SK-N-SH (cell line): ENCODE data around the gene SEPHS2. TPM values are rescaled to one million over a fixed set of nuclear protein-coding genes. Genes with fewer than 3 reads are reported as not detected.

Experiments
- CTCF ChIA-PET: fragments of 300-600, 350-600 bp; formaldehyde crosslinking; extraction: SDS; loops from one replicate; lab custom pipeline; 2021; lab: Yijun Ruan, JAX
- POLR2A ChIA-PET: fragments of 350-600 bp; sonication (Branson Sonifier 250); formaldehyde crosslinking; extraction: SDS; loops from one replicate; lab custom pipeline; 2020; ENCODE audit warnings: antibody characterized with exemption, inconsistent platforms; lab: Yijun Ruan, JAX
- DNase-seq: peaks from one replicate; pipeline ENCODE4 v3.0.0; 2012
- H2AFZ ChIP-seq: fragments of 200-600 bp; sonication (generic); 2 replicates; pipeline ENCODE4 v1.8.1; 2016; ENCODE audit warnings: antibody characterized with exemption, mild to moderate bottlenecking, low read depth
- H3F3A ChIP-seq: fragments of 200-600 bp; sonication (generic); replicated peaks from 2 replicates; pipeline ENCODE3; 2016; ENCODE audit warnings: antibody characterized with exemption, mild to moderate bottlenecking; ENCODE audit not compliant: insufficient read depth
- H3K27ac ChIP-seq, 2 experiments: fragments of 200-500 bp in 1 of 2; fragments of 200-600 bp in 1 of 2; sonication (Bioruptor generic) in 1 of 2; sonication (generic), shearing (Covaris generic) in 1 of 2; 2 replicates each; pipeline versions ENCODE4 v1.5.1 to v1.6.1; 2014 to 2016; ENCODE audit warnings: low read depth in 2 of 2, inconsistent platforms in 1 of 2, low read length in 1 of 2, mild to moderate bottlenecking in 1 of 2, mixed read lengths in 1 of 2
- H3K27me3 ChIP-seq: fragments of 200-600 bp; sonication (generic), shearing (Covaris generic); 2 replicates; pipeline ENCODE4 v1.6.1; 2016; ENCODE audit warnings: mixed run types; ENCODE audit not compliant: insufficient read depth
- H3K36me3 ChIP-seq, 2 experiments: fragments of 200-500 bp in 1 of 2; fragments of 200-600 bp in 1 of 2; sonication (Bioruptor generic) in 1 of 2; sonication (generic) in 1 of 2; replicated peaks in 1 of 2; 2 replicates each; pipeline versions ENCODE3 to v1.5.1; 2014 to 2016; ENCODE audit warnings: low read length in 1 of 2, mild to moderate bottlenecking in 1 of 2; ENCODE audit not compliant: insufficient read depth in 2 of 2, control insufficient read depth in 1 of 2
- H3K4me1 ChIP-seq, 2 experiments: fragments of 200-500 bp in 1 of 2; fragments of 200-600 bp in 1 of 2; sonication (Bioruptor generic) in 1 of 2; sonication (generic), shearing (Covaris generic) in 1 of 2; 2 replicates each; pipeline versions ENCODE4 v1.5.1 to v1.6.1; 2014 to 2016; ENCODE audit warnings: low read depth in 1 of 2, low read length in 1 of 2, mixed run types in 1 of 2; ENCODE audit not compliant: insufficient read depth in 2 of 2, control insufficient read depth in 1 of 2
- H3K4me2 ChIP-seq: fragments of 200-600 bp; sonication (generic), shearing (Covaris generic); 2 replicates; pipeline ENCODE4 v1.6.1; 2017; ENCODE audit warnings: mixed run types
- H3K4me3 ChIP-seq, 2 experiments: fragments of 200-500 bp in 1 of 2; fragments of 200-600 bp in 1 of 2; sonication (Bioruptor generic) in 1 of 2; sonication (generic), shearing (Covaris generic) in 1 of 2; 2 replicates each; pipeline versions ENCODE4 v1.5.1 to v1.8.1; 2014 to 2016; ENCODE audit warnings: low read depth in 2 of 2, inconsistent platforms in 1 of 2, low read length in 1 of 2, mild to moderate bottlenecking in 1 of 2, mixed read lengths in 1 of 2, moderate library complexity in 1 of 2
- H3K79me2 ChIP-seq: fragments of 200-600 bp; sonication (generic); 2 replicates; pipeline ENCODE4 v1.8.1; 2017; ENCODE audit warnings: mild to moderate bottlenecking; ENCODE audit not compliant: insufficient read depth
- H3K9ac ChIP-seq: fragments of 200-600 bp; sonication (generic); 2 replicates; pipeline ENCODE4 v1.6.1; 2017; ENCODE audit warnings: mixed run types
- H3K9me2 ChIP-seq: fragments of 200-600 bp; sonication (generic); 2 replicates; pipeline ENCODE4 v1.6.1; 2017; ENCODE audit warnings: mixed run types
- H3K9me3 ChIP-seq: fragments of 200-600 bp; sonication (generic); 2 replicates; pipeline ENCODE4 v1.6.1; 2017; ENCODE audit warnings: mixed run types, mild to moderate bottlenecking, moderate library complexity
- H4K20me1 ChIP-seq: fragments of 200-600 bp; sonication (generic); 2 replicates; pipeline ENCODE4 v1.6.1; 2017; ENCODE audit warnings: mild to moderate bottlenecking, mixed run types; ENCODE audit not compliant: insufficient read depth
- EP300 ChIP-seq, 2 experiments: IDR thresholded peaks; 2 replicates each; pipeline versions ENCODE4 v1.4.0 to v1.6.1; 2012; ENCODE audit warnings: borderline replicate concordance in 1 of 2, low read depth in 1 of 2, low read length in 1 of 2
- FOSL2 ChIP-seq: IDR thresholded peaks from 2 replicates; pipeline ENCODE4 v1.4.0; 2012; ENCODE audit warnings: low read depth, mild to moderate bottlenecking, moderate library complexity, borderline replicate concordance
- FOXJ3 ChIP-seq: sonication (generic); formaldehyde crosslinking; IDR thresholded peaks from 2 replicates; pipeline ENCODE4 v1.5.1; 2020; ENCODE audit warnings: mild to moderate bottlenecking, missing genetic modification reagents
- GABPA ChIP-seq: IDR thresholded peaks from 2 replicates; pipeline ENCODE4 v1.4.0; 2012; ENCODE audit warnings: low read depth, mild to moderate bottlenecking
- GATA2 ChIP-seq: sonication (generic); formaldehyde crosslinking; IDR thresholded peaks from 2 replicates; pipeline ENCODE4 v1.5.0; 2020; ENCODE audit warnings: mild to moderate bottlenecking, missing genetic modification reagents
- MEF2A ChIP-seq: IDR thresholded peaks from 2 replicates; pipeline ENCODE4 v1.4.0; 2012; ENCODE audit warnings: low read depth, borderline replicate concordance
- POLR2AphosphoS5 ChIP-seq: IDR thresholded peaks from 2 replicates; pipeline ENCODE4 v1.6.1; 2012; ENCODE audit warnings: low read depth, low read length
- WGBS: methylation state at CpG from one replicate; pipeline ENCODE4 v1.1.6; 2017; ENCODE audit warnings: low lambda C conversion rate; 5-methylcytosine and 5-hydroxymethylcytosine counted together
- polyA plus RNA-seq, 3 experiments: library from polyadenylated mRNA; depleted of rRNA; stranded (reverse); fragments of >200 nt; gene quantifications; 2 replicates each; pipeline ENCODE4 v1.2.3, GENCODE V29; 2012
- TF ChIP-seq, protein P1 (sequence below): IDR thresholded peaks from 2 replicates; pipeline ENCODE4 v1.4.0; 2012; ENCODE audit warnings: low read depth, borderline replicate concordance
- TF ChIP-seq, protein P2 (sequence below): IDR thresholded peaks from 2 replicates; pipeline ENCODE4 v1.6.1; 2012; ENCODE audit warnings: mild to moderate bottlenecking, low read depth, low read length, moderate library complexity

SEPHS2 gene
- polyA plus RNA-seq, 1 of the 3 experiments (the other 2 are of a cell fraction): 30.8 TPM

DNA sequence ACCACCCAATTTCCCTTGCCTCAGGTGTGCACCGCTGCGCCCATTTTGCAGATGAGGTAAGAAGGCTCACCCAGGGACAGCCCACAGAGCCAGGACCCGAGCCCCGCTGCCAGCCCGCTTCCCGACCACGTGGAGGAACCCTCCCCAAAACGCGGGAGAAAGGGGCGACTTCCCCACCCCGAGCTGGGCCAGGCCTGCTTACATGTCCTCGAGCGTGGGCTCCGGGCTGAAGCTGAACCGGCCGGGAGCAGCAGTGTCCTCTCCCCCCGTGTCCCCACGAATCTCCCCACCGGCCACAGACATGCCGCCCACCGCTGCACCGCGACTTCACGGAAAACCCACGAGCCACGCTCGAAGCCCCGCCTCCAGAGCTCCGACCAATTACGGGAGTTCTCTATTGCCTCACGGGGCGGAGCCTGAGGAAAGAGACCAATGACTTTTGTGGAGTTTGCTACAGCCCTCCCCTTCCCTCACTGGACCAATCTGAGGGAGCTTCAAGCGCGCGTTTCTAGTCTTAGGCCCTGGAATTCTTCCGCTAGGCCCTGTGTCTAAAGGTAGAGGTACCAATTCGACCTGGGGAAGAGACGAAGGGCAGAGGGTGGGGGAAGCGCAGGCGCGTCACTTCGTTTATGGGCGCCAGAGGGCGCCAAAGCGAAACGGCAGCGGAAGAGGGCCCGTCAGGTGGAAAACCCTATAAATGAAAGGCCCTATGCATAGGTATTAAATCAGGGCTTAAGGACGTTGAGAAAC, 15.8 kb downstream of the SEPHS2 start, which contains the start of gene DCTPP1 (continued):
- TF ChIP-seq GABPA (no peak; the same call in 1 of the 2 replicates), POLR2AphosphoS5 (peak; percentile 52; the same call in 1 of the 2 replicates), FOXJ3 (CRISPR knock-in tag) (no peak), MEF2A (no peak), FOSL2 (no peak), EP300 (IDR thresholded peaks at IDR 0.05; ENCODE audit: borderline replicate concordance in 1 of 2, low read depth in 1 of 2, low read length in 1 of 2) (no peak)
- TF ChIP-seq, protein P1, sequence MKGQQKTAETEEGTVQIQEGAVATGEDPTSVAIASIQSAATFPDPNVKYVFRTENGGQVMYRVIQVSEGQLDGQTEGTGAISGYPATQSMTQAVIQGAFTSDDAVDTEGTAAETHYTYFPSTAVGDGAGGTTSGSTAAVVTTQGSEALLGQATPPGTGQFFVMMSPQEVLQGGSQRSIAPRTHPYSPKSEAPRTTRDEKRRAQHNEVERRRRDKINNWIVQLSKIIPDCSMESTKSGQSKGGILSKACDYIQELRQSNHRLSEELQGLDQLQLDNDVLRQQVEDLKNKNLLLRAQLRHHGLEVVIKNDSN: 0 out of 2 replicates have a peak, but pooled peaks have one; percentile 20

DNA sequence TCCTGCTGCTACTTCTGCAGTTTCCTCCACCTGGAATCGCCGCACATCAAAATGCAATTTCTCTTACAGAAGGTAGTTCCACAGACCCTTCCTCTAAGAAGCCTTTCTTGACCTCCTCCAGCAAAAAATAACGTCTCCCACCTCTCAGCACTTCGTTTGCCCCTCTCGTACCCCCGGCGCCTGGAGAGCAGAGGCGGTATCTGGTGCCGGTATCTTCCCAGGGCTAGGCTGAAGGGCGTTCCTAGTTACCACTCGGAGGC, 16.3 kb downstream of the SEPHS2 start:
- no peaks in the 10 kb centered on the region for H3K9me3 ChIP-seq
- H2AFZ ChIP-seq: peak overlapping the region; percentile 87
- peaks cover 6 to 10% of the 10 kb centered on the region in 2 experiments; a peak in 1 of 4 replicates for H3K4me1 ChIP-seq
- WGBS: 1% methylated on average over 11 of the region's 11 CpGs
- H3K9ac ChIP-seq: peak overlapping the region; percentile 63
- no peaks in the 10 kb centered on the region for H3F3A ChIP-seq
- H3K9me2 ChIP-seq: no peaks in the 10 kb centered on the region
- H3K79me2 ChIP-seq: peaks cover 43% of the 10 kb centered on the region
- H3K4me3 ChIP-seq: peak overlapping the region; percentile 69 to 82
- H3K36me3 ChIP-seq: peaks cover 2 to 15% of the 10 kb centered on the region in 2 experiments
- no peaks in the 10 kb centered on the region for H4K20me1 ChIP-seq
- TF ChIP-seq, protein P1: no peak
- TF ChIP-seq, protein P2, sequence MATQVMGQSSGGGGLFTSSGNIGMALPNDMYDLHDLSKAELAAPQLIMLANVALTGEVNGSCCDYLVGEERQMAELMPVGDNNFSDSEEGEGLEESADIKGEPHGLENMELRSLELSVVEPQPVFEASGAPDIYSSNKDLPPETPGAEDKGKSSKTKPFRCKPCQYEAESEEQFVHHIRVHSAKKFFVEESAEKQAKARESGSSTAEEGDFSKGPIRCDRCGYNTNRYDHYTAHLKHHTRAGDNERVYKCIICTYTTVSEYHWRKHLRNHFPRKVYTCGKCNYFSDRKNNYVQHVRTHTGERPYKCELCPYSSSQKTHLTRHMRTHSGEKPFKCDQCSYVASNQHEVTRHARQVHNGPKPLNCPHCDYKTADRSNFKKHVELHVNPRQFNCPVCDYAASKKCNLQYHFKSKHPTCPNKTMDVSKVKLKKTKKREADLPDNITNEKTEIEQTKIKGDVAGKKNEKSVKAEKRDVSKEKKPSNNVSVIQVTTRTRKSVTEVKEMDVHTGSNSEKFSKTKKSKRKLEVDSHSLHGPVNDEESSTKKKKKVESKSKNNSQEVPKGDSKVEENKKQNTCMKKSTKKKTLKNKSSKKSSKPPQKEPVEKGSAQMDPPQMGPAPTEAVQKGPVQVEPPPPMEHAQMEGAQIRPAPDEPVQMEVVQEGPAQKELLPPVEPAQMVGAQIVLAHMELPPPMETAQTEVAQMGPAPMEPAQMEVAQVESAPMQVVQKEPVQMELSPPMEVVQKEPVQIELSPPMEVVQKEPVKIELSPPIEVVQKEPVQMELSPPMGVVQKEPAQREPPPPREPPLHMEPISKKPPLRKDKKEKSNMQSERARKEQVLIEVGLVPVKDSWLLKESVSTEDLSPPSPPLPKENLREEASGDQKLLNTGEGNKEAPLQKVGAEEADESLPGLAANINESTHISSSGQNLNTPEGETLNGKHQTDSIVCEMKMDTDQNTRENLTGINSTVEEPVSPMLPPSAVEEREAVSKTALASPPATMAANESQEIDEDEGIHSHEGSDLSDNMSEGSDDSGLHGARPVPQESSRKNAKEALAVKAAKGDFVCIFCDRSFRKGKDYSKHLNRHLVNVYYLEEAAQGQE: no peak
- TF ChIP-seq GATA2 (CRISPR knock-in tag): no peak
- TF ChIP-seq, all 33 proteins: peak for 0
- H3K27ac ChIP-seq: peak overlapping the region in 1 of 2 experiments; percentile 7; a peak in 1 of 4 replicates
- CTCF ChIA-PET: interaction anchor here (0.6 to 2.8 kb wide), 40 partner anchors 10 to 268 kb away, joined by 3 to 27 read pairs (median 4); partner anchors contain the start of genes SEPHS2, ZNF747 and ZNF768
- DNase-seq: no peak
- peak overlapping the region; percentile 90 for H3K4me2 ChIP-seq
- POLR2A ChIA-PET: interaction anchor here (0.7 to 1.7 kb wide), 13 partner anchors 11 to 230 kb away, joined by 3 to 15 read pairs (median 4); partner anchors contain the start of genes ZNF688, ZNF689, ZNF768 and ZNF785
- H3K27me3 ChIP-seq: no peaks in the 10 kb centered on the region
